Measurements from ENCODE around the gene BEST2.
A peak's percentile ranks its signal among the peaks of the same experiment; 100 is the strongest.

BEST2 gene

DNA sequence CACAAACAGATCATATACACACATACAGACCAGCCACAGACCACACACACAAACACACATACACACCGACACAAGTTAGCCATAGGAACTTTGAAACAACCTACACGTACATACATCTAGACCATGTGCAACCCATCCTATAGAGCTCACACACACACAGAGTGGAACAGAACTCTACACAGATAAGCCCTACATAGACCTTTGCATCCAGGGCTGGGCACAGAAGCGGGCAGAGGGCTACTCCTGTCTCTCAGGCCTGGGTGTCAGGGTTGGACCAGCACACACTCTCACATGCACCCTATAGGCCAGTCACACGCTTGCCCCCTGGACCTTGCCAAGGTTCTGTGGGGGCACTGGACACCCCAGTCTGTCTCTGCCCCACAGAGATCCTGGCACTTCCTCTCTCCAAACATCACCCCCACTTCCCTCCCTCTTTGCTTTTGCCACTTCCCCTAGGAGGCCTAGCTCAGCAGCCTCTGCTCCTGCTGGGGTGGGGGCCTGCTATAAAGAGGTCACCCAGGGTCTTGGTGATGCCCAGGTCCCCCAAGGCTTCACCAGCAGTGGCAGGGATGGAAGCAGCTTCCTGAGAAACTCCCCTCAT lies 33.9 kb downstream of the BEST2 start:
- Histone ChIP-seq H3K4me1 (ENCODE audit: low read length) (peaks cover 75% of the 10 kb centered on the region), H2AFZ (ENCODE audit: low read depth, low read length) (no peak overlapping the region), H3K27me3 (ENCODE audit: low read depth, low read length) (no peaks in the 10 kb centered on the region), H3K9ac (ENCODE audit: low read length) (peak overlapping the region; percentile 85), H4K20me1 (ENCODE audit: insufficient read depth, low read length) (no peaks in the 10 kb centered on the region), H3K4me3 (ENCODE audit: low read length) (peak overlapping the region; percentile 1; the same call in 1 of the 2 replicates), H3K9me3 (ENCODE audit: insufficient read depth, low read length) (no peaks in the 10 kb centered on the region), H3K4me2 (ENCODE audit: low read length) (peak overlapping the region; percentile 99), H3K79me2 (ENCODE audit: low read length) (peaks cover 10% of the 10 kb centered on the region), H3K36me3 (replicated peaks; ENCODE audit: low read depth, low read length) (no peaks in the 10 kb centered on the region), H3K27ac (ENCODE audit: low read length) (peak overlapping the region; percentile 93)
- TF ChIP-seq EZH2phosphoT487 (IDR thresholded peaks at IDR 0.05; ENCODE audit: low read depth) = no peak
- TF ChIP-seq, protein P1, sequence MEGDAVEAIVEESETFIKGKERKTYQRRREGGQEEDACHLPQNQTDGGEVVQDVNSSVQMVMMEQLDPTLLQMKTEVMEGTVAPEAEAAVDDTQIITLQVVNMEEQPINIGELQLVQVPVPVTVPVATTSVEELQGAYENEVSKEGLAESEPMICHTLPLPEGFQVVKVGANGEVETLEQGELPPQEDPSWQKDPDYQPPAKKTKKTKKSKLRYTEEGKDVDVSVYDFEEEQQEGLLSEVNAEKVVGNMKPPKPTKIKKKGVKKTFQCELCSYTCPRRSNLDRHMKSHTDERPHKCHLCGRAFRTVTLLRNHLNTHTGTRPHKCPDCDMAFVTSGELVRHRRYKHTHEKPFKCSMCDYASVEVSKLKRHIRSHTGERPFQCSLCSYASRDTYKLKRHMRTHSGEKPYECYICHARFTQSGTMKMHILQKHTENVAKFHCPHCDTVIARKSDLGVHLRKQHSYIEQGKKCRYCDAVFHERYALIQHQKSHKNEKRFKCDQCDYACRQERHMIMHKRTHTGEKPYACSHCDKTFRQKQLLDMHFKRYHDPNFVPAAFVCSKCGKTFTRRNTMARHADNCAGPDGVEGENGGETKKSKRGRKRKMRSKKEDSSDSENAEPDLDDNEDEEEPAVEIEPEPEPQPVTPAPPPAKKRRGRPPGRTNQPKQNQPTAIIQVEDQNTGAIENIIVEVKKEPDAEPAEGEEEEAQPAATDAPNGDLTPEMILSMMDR (IDR thresholded peaks at IDR 0.05; ENCODE audit: low read depth, low read length) = no peak

DNA sequence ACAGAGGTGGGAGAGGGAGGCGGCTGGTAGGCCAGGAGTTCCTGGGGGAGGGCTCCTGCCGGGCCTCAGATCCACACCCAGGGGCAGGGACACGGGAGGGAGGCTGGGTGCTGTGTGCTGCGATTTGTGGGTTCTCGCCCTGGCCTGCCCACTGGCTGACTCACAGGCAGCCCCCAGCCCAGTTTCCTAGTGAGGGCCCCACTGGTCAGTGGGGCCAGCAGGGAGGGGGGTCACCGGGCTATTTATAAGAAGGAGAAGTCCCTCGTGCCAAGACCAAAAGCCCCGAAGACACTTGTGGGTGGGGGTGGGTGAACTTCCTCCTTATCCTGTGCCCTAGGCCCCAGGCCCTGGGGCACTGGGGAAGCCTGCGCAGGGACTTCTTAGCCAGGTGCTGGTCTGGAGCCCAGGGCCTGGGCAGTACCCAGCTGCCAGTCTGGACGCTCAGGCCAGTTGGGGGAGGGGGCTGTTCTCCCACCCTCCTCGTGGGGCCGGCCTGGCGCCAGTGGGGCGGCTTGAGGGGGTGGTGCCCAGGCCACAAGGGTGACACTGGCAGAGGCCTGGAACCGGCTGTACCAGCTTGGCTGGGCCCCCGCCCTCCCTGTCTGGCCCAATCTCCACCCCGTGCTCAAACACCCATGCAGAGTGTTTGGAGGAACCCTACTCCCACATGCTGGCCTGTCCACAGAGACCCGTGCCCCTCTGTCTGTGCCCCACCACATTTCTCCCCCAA lies 34.7 kb downstream of the BEST2 start:
- Histone ChIP-seq H3K36me3 (replicated peaks; ENCODE audit: low read depth, low read length) (no peaks in the 10 kb centered on the region), H3K4me1 (ENCODE audit: low read length) (peaks cover 79% of the 10 kb centered on the region), H3K4me2 (ENCODE audit: low read length) (peak overlapping the region; percentile 99), H3K79me2 (ENCODE audit: low read length) (peaks cover 16% of the 10 kb centered on the region), H3K9me3 (ENCODE audit: insufficient read depth, low read length) (no peaks in the 10 kb centered on the region), H3K9ac (ENCODE audit: low read length) (peak overlapping the region; percentile 85), H3K27ac (ENCODE audit: low read length) (peak overlapping the region; percentile 93), H2AFZ (ENCODE audit: low read depth, low read length) (no peak overlapping the region; the same call in 1 of the 2 replicates), H3K4me3 (ENCODE audit: low read length) (no peak overlapping the region), H4K20me1 (ENCODE audit: insufficient read depth, low read length) (no peaks in the 10 kb centered on the region), H3K27me3 (ENCODE audit: low read depth, low read length) (no peaks in the 10 kb centered on the region)
- TF ChIP-seq, protein P1 (IDR thresholded peaks at IDR 0.05; ENCODE audit: low read depth, low read length) = no peak
- TF ChIP-seq EZH2phosphoT487 (IDR thresholded peaks at IDR 0.05; ENCODE audit: low read depth) = no peak

DNA sequence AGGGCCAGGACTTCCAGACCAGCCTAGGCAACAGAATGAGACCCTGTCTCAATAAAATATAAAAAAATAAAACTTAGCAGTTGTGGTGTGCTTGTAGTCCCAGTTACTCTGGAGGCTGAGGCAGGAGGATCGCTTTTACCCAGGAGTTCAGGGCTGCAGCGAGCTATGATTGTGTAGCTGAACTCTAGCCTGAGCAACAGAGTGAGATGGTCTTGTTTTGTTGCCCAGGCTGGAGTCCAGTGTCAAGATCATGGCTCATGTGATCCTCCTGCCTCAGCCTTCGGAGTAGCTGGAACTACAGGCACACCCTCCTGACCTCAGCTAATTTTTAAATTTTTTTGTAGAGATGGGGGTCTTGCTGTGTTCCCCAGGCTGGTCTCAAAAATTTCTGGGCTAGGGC lies 35.4 kb downstream of the BEST2 start:
- Histone ChIP-seq H3K27me3 (ENCODE audit: low read depth, low read length) (no peaks in the 10 kb centered on the region), H3K79me2 (ENCODE audit: low read length) (peaks cover 22% of the 10 kb centered on the region), H3K4me2 (ENCODE audit: low read length) (peak overlapping the region; percentile 99), H3K9me3 (ENCODE audit: insufficient read depth, low read length) (no peaks in the 10 kb centered on the region), H4K20me1 (ENCODE audit: insufficient read depth, low read length) (no peaks in the 10 kb centered on the region; the same call in 1 of the 2 replicates), H3K27ac (ENCODE audit: low read length) (peak overlapping the region; percentile 93), H2AFZ (ENCODE audit: low read depth, low read length) (no peak overlapping the region), H3K4me3 (ENCODE audit: low read length) (no peak overlapping the region), H3K4me1 (ENCODE audit: low read length) (peaks cover 73% of the 10 kb centered on the region), H3K9ac (ENCODE audit: low read length) (peak overlapping the region; percentile 85), H3K36me3 (replicated peaks; ENCODE audit: low read depth, low read length) (peaks cover 3% of the 10 kb centered on the region)
- TF ChIP-seq, protein P1 (IDR thresholded peaks at IDR 0.05; ENCODE audit: low read depth, low read length) = no peak
- TF ChIP-seq EZH2phosphoT487 (IDR thresholded peaks at IDR 0.05; ENCODE audit: low read depth) = no peak

DNA sequence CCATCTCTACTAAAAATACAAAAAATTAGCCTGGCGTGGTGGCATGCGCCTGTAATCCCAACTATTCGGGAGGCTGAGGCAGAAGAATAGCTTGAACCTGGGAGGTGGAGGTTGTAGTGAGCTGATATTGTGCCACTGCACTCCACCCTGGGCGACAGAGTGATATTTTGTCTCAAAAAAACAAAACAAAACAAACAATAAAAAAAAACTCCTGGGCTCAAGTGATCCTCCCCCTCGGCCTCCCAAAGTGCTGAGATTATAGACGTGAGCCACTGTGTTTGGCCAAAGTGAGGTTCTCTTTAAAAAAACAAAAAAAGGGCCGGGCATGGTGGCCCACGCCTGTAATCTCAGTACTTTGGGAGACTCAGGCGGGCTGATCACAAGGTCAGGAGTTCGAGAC lies 35.9 kb downstream of the BEST2 start:
- H3K9ac ChIP-seq (ENCODE audit: low read length) = no peak overlapping the region
- no peak overlapping the region for H2AFZ ChIP-seq (ENCODE audit: low read depth, low read length)
- H3K4me2 ChIP-seq (ENCODE audit: low read length) = no peak overlapping the region
- no peaks in the 10 kb centered on the region for H3K27me3 ChIP-seq (ENCODE audit: low read depth, low read length)
- H3K79me2 ChIP-seq (ENCODE audit: low read length) = peaks cover 27% of the 10 kb centered on the region
- no peak overlapping the region for H3K4me3 ChIP-seq (ENCODE audit: low read length)
- peaks cover 8% of the 10 kb centered on the region for H3K36me3 ChIP-seq (replicated peaks; ENCODE audit: low read depth, low read length)
- no peaks in the 10 kb centered on the region for H3K9me3 ChIP-seq (ENCODE audit: insufficient read depth, low read length)
- H3K4me1 ChIP-seq (ENCODE audit: low read length) = peaks cover 69% of the 10 kb centered on the region
- TF ChIP-seq EZH2phosphoT487 (IDR thresholded peaks at IDR 0.05; ENCODE audit: low read depth) = no peak
- TF ChIP-seq, protein P1 (IDR thresholded peaks at IDR 0.05; ENCODE audit: low read depth, low read length) = no peak
- H4K20me1 ChIP-seq (ENCODE audit: insufficient read depth, low read length) = no peaks in the 10 kb centered on the region; the same call in 1 of the 2 replicates
- peak overlapping the region; percentile 93 for H3K27ac ChIP-seq (ENCODE audit: low read length)

Measured in OCI-LY3 (cell line).